Omental fat pad (tissue), 4 donors: ENCODE data around the gene PARPBP. TPM values are rescaled to one million over a fixed set of nuclear protein-coding genes. Genes with fewer than 3 reads are reported as not detected.

Experiments used
- ATAC-seq: fragments of 150-250 bp; one replicate; pipeline ENCODE4 v1.9.1; 2016; ENCODE audit warnings: mild to moderate bottlenecking, moderate library complexity; ENCODE audit not compliant: low FRiP score
- DNase-seq: peaks from one replicate; pipeline ENCODE4 v3.0.0-alpha.2; 2019; ENCODE audit warnings: low spot score
- total RNA-seq, 4 donors: library from RNA; depleted of rRNA; stranded (reverse); fragments of >200 nt; gene quantifications; one replicate each; pipeline ENCODE4 v1.1.0, GENCODE V29; 2016
- TF ChIP-seq, protein P1 (sequence below), 3 donors: fragments of 450-650 bp; IDR thresholded peaks; one replicate each; pipeline ENCODE4 v1.5.1; 2016 to 2017; ENCODE audit warnings: antibody characterized with exemption in 3 of 3, mild to moderate bottlenecking in 3 of 3, moderate library complexity in 2 of 3

Gene PARPBP
- total RNA-seq, 4 donors from 2014 or later = 1.1 to 4.9 (median 1.3) TPM

DNA sequence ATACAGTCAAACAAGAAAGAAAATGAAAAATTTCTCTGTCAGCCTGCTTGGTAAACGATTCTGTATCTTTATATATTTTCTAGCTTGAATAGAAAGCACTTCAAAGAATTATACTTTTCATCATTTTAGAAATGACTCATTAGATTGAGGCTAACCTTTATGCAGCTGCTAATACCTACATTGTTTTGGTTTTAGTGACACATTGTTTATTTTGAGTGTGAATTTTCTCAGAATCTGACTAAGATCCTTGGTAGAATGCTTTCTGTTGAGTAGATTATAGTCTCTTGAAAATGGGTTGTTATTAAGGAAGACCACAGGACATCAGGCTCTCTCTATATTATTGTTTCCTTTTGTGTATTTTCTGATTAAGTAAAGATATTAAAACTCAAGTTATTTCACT, 77.8 kb downstream of the PARPBP start, which contains the start of gene PMCH:
Gene PMCH (minus strand): TSS at position 45 of the 400 bp plus-strand sequence. CDS start 63 bp downstream, outside the sequence.
- TF ChIP-seq, protein P1, sequence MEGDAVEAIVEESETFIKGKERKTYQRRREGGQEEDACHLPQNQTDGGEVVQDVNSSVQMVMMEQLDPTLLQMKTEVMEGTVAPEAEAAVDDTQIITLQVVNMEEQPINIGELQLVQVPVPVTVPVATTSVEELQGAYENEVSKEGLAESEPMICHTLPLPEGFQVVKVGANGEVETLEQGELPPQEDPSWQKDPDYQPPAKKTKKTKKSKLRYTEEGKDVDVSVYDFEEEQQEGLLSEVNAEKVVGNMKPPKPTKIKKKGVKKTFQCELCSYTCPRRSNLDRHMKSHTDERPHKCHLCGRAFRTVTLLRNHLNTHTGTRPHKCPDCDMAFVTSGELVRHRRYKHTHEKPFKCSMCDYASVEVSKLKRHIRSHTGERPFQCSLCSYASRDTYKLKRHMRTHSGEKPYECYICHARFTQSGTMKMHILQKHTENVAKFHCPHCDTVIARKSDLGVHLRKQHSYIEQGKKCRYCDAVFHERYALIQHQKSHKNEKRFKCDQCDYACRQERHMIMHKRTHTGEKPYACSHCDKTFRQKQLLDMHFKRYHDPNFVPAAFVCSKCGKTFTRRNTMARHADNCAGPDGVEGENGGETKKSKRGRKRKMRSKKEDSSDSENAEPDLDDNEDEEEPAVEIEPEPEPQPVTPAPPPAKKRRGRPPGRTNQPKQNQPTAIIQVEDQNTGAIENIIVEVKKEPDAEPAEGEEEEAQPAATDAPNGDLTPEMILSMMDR (IDR thresholded peaks at IDR 0.05) = no peak
- DNase-seq (no peak), ATAC-seq (no peak)

DNA sequence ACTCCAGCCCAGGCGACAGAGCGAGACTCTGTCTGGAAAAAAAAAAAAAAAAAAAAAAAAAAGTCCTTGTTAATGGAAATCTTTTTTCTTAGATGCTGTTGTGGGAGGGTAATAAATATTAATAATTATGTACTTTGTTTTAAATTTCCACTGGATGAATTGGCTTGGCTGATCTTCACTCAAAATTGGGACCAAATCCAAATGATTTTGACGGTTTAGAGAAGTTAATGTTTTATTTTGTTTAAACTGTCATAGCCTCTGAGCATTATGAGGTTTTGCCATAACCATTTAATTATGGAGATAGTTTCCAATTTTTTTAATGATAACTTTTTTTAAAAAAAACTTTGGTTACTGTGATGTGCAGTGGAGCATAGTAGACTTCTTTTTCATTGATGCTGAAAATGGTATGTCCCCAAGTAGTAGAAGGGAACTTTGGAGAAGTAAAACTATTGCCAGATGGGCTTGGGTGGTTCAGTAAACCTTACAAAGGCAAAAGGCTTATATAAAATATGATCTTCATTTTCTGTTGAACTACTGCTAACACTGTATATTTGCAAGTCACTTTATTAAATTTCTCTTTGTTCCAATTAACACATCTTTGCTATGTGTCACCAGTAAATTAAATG, 81.6 kb downstream of the PARPBP start:
- TF ChIP-seq, protein P1 (IDR thresholded peaks at IDR 0.05) = no peak
- no peak for ATAC-seq
- DNase-seq = no peak

- DNase-seq = no peak
- TF ChIP-seq, protein P1 (IDR thresholded peaks at IDR 0.05) = no peak
- ATAC-seq = no peak
Observed at GRCh38 chr12:102202556-102202955, 82.6 kb downstream of the PARPBP start.

DNA sequence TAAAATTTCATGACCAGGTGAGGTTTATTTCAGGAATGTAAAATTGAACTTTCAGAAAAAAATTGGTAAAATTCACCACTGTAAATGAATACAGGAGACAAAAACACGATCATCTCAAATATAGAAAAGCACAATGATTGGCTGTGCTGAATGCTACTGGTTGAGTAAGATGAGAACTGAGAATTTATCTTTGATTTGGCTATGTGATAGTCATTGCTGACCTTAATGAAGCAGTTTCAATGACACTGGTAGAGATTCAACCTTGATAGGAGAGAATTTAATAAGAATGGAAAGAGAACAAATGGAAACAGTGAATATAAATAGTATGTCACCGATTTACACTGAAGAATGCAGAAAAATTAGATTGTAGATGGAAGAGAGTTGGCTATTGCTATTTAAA, 84.0 kb downstream of the PARPBP start:
- ATAC-seq (no peak), DNase-seq (no peak)
- TF ChIP-seq, protein P1 (IDR thresholded peaks at IDR 0.05) = no peak

DNA sequence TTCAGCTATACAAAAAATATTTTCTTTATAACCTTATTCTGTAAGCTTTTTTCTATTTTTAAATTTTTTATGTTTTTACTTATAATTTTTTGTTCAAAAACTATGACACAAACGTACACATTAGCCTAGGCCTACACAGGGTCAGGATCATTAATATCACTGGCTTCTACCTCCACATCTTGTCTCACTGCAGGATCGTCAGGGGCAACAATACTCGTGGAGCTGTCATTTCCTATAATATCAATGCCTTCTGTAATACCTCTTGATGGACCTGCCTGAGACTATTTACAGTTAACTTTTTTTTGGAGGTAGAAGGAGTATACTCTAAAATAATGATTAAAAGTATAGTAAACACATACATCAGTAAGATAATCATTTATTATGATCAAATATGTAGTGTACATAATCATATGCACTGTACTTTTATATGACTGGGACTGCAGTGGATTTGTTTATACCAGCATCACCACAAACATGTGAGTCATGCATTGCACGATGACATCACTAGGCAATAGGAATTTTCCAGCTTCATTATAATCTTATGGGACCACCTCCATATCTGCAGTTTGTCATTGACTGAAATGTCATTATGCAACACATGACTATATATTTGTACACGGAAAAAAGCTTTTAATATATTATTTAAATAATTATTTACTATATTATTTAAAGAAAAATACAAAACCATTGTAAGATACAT, 96.2 kb downstream of the PARPBP start:
- TF ChIP-seq, protein P1 (IDR thresholded peaks at IDR 0.05) = no peak
- DNase-seq (no peak), ATAC-seq (no peak)

- ATAC-seq = no peak
- no peak for DNase-seq
- TF ChIP-seq, protein P1 (IDR thresholded peaks at IDR 0.05) = no peak
Observed at GRCh38 chr12:102220736-102221135, 100.8 kb downstream of the PARPBP start.

- DNase-seq = no peak
- ATAC-seq = no peak
- TF ChIP-seq, protein P1 (IDR thresholded peaks at IDR 0.05) = no peak
Observed at GRCh38 chr12:102227954-102228353, 108.0 kb downstream of the PARPBP start.
